Body of pancreas (tissue), 4 donors: ENCODE measurements around the gene SETSIP.

Experiments
- POLR2A ChIP-seq, 3 donors: fragments of 450-650 bp; IDR thresholded peaks; one replicate each; pipeline ENCODE4 v1.6.1; 2016; ENCODE audit warnings: antibody characterized with exemption in 3 of 3, mild to moderate bottlenecking in 2 of 3
- TF ChIP-seq, protein P1 (sequence below), 7 experiments: fragments of 450-650 bp in 4 of 7; fragments of 200-600 bp in 3 of 7; sonication (generic) in 3 of 7; IDR thresholded peaks; one replicate each; pipeline ENCODE4 v1.5.1; 2016 to 2019; ENCODE audit warnings: antibody characterized with exemption in 7 of 7

- TF ChIP-seq, protein P1, sequence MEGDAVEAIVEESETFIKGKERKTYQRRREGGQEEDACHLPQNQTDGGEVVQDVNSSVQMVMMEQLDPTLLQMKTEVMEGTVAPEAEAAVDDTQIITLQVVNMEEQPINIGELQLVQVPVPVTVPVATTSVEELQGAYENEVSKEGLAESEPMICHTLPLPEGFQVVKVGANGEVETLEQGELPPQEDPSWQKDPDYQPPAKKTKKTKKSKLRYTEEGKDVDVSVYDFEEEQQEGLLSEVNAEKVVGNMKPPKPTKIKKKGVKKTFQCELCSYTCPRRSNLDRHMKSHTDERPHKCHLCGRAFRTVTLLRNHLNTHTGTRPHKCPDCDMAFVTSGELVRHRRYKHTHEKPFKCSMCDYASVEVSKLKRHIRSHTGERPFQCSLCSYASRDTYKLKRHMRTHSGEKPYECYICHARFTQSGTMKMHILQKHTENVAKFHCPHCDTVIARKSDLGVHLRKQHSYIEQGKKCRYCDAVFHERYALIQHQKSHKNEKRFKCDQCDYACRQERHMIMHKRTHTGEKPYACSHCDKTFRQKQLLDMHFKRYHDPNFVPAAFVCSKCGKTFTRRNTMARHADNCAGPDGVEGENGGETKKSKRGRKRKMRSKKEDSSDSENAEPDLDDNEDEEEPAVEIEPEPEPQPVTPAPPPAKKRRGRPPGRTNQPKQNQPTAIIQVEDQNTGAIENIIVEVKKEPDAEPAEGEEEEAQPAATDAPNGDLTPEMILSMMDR (IDR thresholded peaks at IDR 0.05): no peak
- TF ChIP-seq POLR2A (IDR thresholded peaks at IDR 0.05): no peak
Observed at GRCh38 chr1:92118826-92119225, 43.6 kb upstream of the SETSIP start.
